Thymus (tissue), 11 donors: ENCODE results near the gene FAM124A. TPM values are rescaled to one million over a fixed set of nuclear protein-coding genes. Genes with fewer than 3 reads are reported as not detected.

Experiments used
- DNase-seq, 9 donors: peaks; one replicate each; pipeline ENCODE4 v3.0.0-alpha.2; 2013; ENCODE audit warnings: low spot score in 9 of 9, low read depth in 6 of 9, missing footprints in 1 of 9
- H3K27ac ChIP-seq, 2 donors: one replicate each; pipeline ENCODE4 v1.5.1; 2013; ENCODE audit warnings: control low read depth in 1 of 2, low read depth in 1 of 2, low read length in 1 of 2, mild to moderate bottlenecking in 1 of 2, moderate library complexity in 1 of 2
- H3K27me3 ChIP-seq, 2 donors: one replicate each; pipeline ENCODE4 v1.5.1; 2013; ENCODE audit warnings: low read length in 1 of 2; ENCODE audit not compliant: control insufficient read depth in 2 of 2, insufficient read depth in 1 of 2
- H3K36me3 ChIP-seq, 2 donors: one replicate each; pipeline ENCODE4 v1.5.1; 2013; ENCODE audit warnings: low read length in 1 of 2, mild to moderate bottlenecking in 1 of 2, moderate library complexity in 1 of 2; ENCODE audit not compliant: control insufficient read depth in 2 of 2, insufficient read depth in 2 of 2
- H3K4me1 ChIP-seq, 2 donors: one replicate each; pipeline ENCODE4 v1.5.1; 2013; ENCODE audit warnings: low read length in 2 of 2; ENCODE audit not compliant: control insufficient read depth in 2 of 2, insufficient read depth in 2 of 2
- H3K4me3 ChIP-seq, 2 donors: one replicate each; pipeline ENCODE4 v1.5.1; 2013; ENCODE audit warnings: low read length in 2 of 2, control low read depth in 1 of 2, mild to moderate bottlenecking in 1 of 2
- H3K9me3 ChIP-seq, 2 donors: one replicate each; pipeline ENCODE4 v1.5.1; 2013; ENCODE audit warnings: low read length in 1 of 2, mild to moderate bottlenecking in 1 of 2; ENCODE audit not compliant: control insufficient read depth in 2 of 2, insufficient read depth in 1 of 2
- WGBS: extraction: QIAGEN DNeasy Blood & Tissue Kit; methylation state at CpG from one replicate; pipeline ENCODE4 v1.1.7; 2013; 5-methylcytosine and 5-hydroxymethylcytosine counted together
- polyA plus RNA-seq: library from polyadenylated mRNA; stranded (reverse); fragments of 200-250 nt; gene quantifications from one replicate; pipeline ENCODE4 v1.2.3, GENCODE V29; 2013
- total RNA-seq: library from RNA; stranded (reverse); fragments of 120-200 nt; gene quantifications from one replicate; pipeline ENCODE4 v1.2.4, GENCODE V29; 2013
- donor health status: healthy.

FAM124A gene
- total and polyA plus RNA-seq, 2 donors, result 3.0 to 5.2 TPM

DNA sequence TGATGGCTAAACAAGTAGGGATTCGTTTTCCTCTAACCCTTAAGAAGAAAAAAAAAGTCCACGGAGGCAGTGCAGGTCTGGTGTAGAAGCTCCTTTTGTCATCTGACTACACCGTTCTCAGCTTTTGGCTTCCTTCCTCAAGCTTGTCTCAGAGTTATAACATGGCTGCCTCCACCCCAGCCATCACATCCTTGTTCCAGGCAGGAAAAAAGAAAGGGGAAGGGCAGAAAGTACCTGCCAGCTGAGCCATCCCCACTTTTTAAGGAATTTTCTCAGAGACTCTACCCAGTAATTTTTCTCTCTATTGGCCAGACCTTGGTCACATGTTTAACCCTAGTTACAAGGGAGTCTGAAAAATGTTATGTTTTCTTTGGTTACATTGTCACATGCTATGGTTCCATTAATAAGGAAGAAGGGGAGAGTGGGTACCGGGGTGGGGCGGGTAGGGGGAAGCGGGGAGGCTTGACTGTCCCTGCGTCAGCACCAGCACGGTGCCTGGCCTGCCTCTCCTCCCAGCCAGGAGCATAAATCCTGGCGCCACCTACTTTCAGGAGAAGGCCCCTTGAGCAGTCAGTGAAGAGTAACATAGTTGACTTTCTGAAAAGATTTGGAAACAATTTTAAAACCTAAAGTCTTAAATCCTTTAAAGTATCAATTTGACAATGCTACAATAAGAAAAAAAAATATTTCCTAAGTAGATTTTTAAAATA, 11.1 kb downstream of the FAM124A start:
- H3K4me1 ChIP-seq, result peaks cover 0 to 7% of the 10 kb centered on the region in 2 donors
- H3K4me3 ChIP-seq, result no peak overlapping the region
- no peak overlapping the region for H3K27ac ChIP-seq
- WGBS, result 97% methylated on average over 9 of the region's 9 CpGs
- peaks cover 0 to 24% of the 10 kb centered on the region in 2 donors for H3K27me3 ChIP-seq
- no peaks in the 10 kb centered on the region for H3K9me3 ChIP-seq
- DNase-seq, result no peak
- no peaks in the 10 kb centered on the region for H3K36me3 ChIP-seq

DNA sequence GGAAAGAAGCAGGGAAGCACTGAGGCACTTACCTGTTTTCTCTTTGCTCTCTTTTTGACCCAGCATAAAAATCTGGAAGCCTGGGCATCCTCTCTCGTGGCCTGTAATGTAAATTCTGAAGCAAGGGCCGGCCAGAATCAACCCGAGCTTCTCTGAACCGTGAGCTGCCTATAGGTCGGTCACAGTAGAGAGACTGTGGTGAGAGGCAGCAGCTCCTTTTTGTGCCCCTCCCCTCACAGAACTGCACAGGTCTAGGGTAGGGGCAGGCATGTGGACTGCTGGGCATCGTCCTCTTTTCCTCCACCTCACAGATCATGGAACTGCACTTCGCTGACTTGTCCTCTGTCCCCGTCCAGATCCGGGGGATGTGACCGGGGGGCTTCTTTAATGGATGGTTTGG, 12.5 kb downstream of the FAM124A start:
- DNase-seq, result no peak
- Histone ChIP-seq H3K36me3 (no peaks in the 10 kb centered on the region), H3K9me3 (no peaks in the 10 kb centered on the region), H3K4me1 (peaks cover 0 to 7% of the 10 kb centered on the region in 2 donors), H3K27ac (no peak overlapping the region), H3K27me3 (peaks cover 0 to 20% of the 10 kb centered on the region in 2 donors), H3K4me3 (no peak overlapping the region)
- 94% methylated on average over 10 of the region's 10 CpGs for WGBS

DNA sequence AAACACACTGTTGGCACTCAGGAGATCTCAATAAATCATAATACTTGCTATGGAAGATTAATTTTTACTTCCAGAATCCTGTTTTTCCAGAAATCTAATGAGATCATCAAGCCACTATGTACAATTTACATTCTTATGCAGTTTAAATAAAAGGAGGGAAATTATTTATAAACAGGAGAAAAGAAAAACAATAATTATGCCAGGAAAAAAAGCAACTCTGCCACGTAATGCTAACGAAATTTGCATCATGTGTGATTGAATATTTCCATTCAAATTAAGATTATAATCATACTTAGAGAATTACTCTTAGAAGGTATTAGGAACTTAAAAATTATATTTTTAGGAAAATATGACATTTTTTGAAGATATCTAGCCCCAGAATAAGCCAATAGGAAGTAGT, 13.0 kb downstream of the FAM124A start:
- H3K4me3 ChIP-seq, result no peak overlapping the region
- no peak overlapping the region for H3K27ac ChIP-seq
- no peaks in the 10 kb centered on the region for H3K9me3 ChIP-seq
- DNase-seq, result no peak
- H3K27me3 ChIP-seq, result peaks cover 0 to 18% of the 10 kb centered on the region in 2 donors
- 98% methylated on average over 2 of the region's 2 CpGs for WGBS
- peaks cover 0 to 7% of the 10 kb centered on the region in 2 donors for H3K4me1 ChIP-seq
- no peaks in the 10 kb centered on the region for H3K36me3 ChIP-seq

DNA sequence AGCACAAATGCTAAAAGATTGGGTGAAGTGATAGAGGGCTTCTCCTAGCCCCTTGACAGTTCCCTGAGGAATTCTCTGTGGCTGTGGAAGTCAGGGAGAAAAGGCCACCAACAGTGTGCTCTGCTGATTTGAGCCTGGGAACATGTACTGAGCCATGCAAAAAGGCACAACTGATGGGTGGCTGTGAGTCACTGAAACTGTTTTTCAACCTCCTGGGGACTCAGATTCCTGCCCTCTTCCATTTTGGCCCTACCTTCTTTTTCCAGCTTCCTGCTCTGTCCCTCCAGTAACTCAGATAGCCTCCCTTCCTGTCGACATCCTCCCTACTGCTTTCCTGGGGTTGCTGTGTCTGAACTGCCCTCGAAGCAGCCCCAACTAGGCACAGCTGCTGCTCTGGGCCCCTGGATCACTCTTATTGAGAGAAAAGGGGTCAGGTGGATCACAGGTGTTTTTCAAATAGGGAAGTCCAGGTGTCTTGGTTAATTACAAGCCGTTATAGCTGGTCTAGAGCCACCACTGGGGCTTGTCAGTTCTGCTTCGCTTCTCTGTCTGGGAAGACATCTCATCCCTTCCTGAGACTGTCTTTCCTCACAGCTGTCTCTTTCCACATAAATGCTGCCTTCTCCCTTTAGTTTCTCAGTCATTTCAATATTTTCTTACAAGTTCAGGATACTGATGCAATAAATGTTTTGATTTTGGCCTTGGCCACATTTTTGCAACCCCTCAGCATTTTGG, 13.7 kb downstream of the FAM124A start:
- H3K36me3 ChIP-seq, result no peaks in the 10 kb centered on the region
- H3K4me3 ChIP-seq, result no peak overlapping the region
- peaks cover 0 to 7% of the 10 kb centered on the region in 2 donors for H3K4me1 ChIP-seq
- peak in 1 of 9 donors; percentile 12 for DNase-seq
- H3K27ac ChIP-seq, result peak overlapping the region in 1 of 2 donors; percentile 35
- no peaks in the 10 kb centered on the region for H3K9me3 ChIP-seq
- WGBS, result 37% methylated on average over 4 of the region's 4 CpGs
- H3K27me3 ChIP-seq, result peaks cover 0 to 10% of the 10 kb centered on the region in 2 donors

DNA sequence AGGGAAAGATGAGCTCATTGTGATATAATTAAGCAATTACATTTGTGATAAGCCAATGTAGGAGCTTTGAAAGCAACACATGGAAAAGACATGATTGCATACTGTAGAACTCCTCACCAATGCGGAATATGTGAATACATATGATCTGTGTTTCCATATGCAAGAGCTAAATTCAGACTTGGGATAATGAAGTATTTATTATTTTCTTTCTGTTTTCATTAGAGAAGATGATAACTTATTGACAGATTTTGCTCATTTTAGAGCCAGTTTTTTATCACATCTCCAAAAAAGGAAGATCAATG, 14.2 kb downstream of the FAM124A start:
- H3K4me1 ChIP-seq, result peaks cover 0 to 7% of the 10 kb centered on the region in 2 donors
- no peak overlapping the region for H3K27ac ChIP-seq
- WGBS, result 97% methylated on average over 1 of the region's 1 CpG

DNA sequence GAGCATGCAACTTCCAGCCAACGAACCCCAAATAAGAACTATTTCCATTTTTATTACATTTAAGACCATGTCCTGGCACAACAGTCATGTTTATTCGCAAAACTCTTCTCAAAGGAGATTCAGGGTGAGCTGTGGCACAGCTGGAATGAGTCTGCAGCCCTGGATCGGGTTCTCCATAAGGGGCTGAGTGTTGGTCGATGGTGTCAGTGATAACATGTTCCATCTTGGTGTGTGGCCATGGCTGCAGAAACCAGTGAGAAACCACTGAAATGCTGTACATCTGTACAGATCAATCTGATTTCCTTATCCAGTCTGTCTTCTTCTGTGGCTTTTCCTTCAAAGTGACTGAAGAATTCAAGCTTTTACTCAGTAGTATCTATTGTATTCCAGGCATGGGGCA, 15.2 kb downstream of the FAM124A start:
- no peak overlapping the region for H3K27ac ChIP-seq
- H3K4me3 ChIP-seq, result no peak overlapping the region
- H3K27me3 ChIP-seq, result peaks cover 0 to 4% of the 10 kb centered on the region in 2 donors
- H3K9me3 ChIP-seq, result no peaks in the 10 kb centered on the region
- WGBS, result 97% methylated on average over 4 of the region's 4 CpGs
- H3K4me1 ChIP-seq, result peaks cover 0 to 7% of the 10 kb centered on the region in 2 donors
- H3K36me3 ChIP-seq, result no peaks in the 10 kb centered on the region
- no peak for DNase-seq

More for the DNA sequence above, 14.2 kb downstream of the FAM124A start:
- Histone ChIP-seq H3K36me3 (no peaks in the 10 kb centered on the region), H3K9me3 (no peaks in the 10 kb centered on the region), H3K4me3 (no peak overlapping the region), H3K27me3 (peaks cover 0 to 6% of the 10 kb centered on the region in 2 donors)
- DNase-seq, result no peak

DNA sequence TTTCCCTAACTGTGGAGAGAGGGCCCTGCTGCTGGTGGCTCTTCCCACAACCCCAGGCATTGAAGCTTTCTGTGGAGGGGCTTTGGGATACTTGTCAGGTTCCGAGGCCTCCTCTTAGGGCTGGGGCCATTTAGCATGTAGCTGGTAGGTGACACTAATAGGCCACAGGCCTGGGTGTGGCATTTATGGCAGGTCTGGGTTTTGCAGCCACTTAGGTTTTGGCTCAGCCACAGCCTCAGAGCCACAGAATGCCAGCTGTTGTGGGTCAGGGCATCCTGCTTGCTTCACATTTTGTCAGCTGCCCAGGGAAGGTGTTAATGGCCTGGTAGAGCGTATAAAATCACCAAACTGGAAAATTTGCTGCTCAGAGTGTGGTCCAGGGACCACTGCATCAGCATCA, 15.7 kb downstream of the FAM124A start:
- Histone ChIP-seq H3K36me3 (no peaks in the 10 kb centered on the region), H3K27me3 (peaks cover 0 to 3% of the 10 kb centered on the region in 2 donors), H3K27ac (no peak overlapping the region), H3K9me3 (no peaks in the 10 kb centered on the region), H3K4me1 (peaks cover 0 to 7% of the 10 kb centered on the region in 2 donors), H3K4me3 (no peak overlapping the region)
- 100% methylated on average over 2 of the region's 2 CpGs for WGBS
- no peak for DNase-seq

DNA sequence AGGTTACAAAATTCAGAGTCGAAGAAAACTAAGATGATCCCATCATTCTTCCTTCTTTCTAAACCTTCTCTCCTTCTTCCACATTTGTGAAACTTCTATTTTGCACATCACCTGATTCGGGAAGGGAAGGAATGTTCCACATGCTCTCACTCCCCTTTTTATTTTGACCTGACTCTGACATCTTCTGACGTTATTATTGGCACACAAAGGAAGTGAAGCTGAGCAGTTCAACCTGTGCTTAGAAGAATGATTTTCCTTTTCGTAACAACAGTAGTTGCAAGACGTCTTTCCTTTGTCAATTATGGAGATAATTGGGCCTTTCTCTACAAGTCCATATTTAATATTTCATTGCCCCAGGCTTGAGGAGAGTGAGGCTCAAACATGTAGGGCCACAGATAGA, 18.0 kb downstream of the FAM124A start:
- Histone ChIP-seq H3K27ac (no peak overlapping the region), H3K36me3 (no peaks in the 10 kb centered on the region), H3K9me3 (no peaks in the 10 kb centered on the region), H3K4me1 (peaks cover 0 to 7% of the 10 kb centered on the region in 2 donors), H3K4me3 (no peak overlapping the region), H3K27me3 (peaks cover 0 to 9% of the 10 kb centered on the region in 2 donors)
- WGBS, result 93% methylated on average over 5 of the region's 5 CpGs
- DNase-seq, result no peak

DNA sequence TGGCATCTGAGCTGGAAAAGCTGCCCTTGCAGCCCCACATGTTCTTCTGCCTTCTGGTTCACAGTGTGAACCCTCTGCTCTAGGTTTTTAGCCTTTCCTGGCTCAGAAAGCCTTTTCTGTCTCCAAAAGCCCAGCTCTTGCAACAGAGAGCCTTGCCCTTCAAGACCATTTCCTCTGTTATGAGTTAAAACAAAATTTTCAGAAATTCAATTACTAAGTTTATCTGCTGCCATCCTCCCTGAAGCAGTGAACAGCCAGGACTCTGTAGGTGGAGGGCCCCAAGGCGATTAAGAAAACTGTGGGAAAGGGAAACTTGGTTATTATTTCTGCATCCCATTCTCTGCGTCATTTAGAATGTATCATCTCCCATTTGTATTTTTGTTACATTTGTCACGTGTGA, 18.8 kb downstream of the FAM124A start:
- Histone ChIP-seq H3K27me3 (peaks cover 0 to 9% of the 10 kb centered on the region in 2 donors), H3K4me1 (peaks cover 0 to 3% of the 10 kb centered on the region in 2 donors), H3K36me3 (no peaks in the 10 kb centered on the region), H3K27ac (no peak overlapping the region), H3K4me3 (no peak overlapping the region), H3K9me3 (no peaks in the 10 kb centered on the region)
- DNase-seq, result no peak
- 94% methylated on average over 3 of the region's 3 CpGs for WGBS
